Stimulated activated CD4-positive, alpha-beta T cell treated with anti-CD3 and anti-CD28 coated beads, Interleukin-4, amount 100 ng/mL, for 24 hours (primary cell): ENCODE measurements around the gene ILDR1.

Experiments
- DNase-seq: peaks from one replicate; pipeline ENCODE4 v3.0.0-alpha.2; 2020

ILDR1 gene

GRCh38 chr3:121992601-121993560 lies 29.2 kb downstream of the ILDR1 start:
- DNase-seq, result no peak

- DNase-seq, result no peak
These were observed 32.1 kb downstream of the ILDR1 start for GRCh38 chr3:121989943-121990342.

DNA sequence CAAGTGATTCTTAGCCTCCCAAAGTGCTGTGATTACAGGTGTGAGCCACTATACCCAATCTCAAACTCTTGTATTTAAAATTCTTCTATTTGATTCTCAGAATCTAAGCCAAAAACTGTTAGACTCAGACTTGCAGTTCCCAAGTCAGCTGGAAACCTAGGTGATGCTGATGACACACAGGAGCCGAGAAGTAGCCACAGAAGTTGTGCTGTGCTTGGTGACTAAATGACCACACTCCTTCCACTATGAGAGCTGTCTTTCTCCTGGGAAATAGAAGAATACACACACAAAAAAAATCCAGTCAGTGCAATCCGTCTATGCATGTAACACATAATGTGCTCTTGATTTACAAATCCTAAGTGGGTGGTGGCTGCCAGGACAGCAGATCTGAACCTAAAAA lies 33.9 kb downstream of the ILDR1 start:
- no peak for DNase-seq

DNA sequence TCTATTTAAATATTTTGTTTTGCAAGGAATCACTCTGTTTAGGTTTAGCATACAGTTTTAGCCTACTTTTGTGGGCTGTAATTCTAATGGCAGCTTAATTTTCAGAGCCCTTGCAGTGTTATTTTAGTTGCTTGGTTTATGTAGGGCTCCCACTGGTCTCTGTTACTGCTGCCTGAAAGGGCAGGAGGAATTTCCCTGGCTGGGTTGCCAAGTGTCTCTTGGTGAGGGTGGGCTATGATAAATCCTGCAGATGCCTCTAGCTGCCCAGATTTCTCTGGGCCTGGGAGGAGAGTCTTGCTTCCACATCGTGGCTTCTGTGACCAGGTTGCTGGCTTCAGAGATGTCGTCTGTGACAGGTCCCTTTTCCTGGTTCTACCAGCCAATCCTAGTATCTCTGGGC lies 36.2 kb downstream of the ILDR1 start:
- DNase-seq, result no peak

- DNase-seq, result no peak
These were observed 40.6 kb downstream of the ILDR1 start for GRCh38 chr3:121981473-121981872.

- no peak for DNase-seq
These were observed 41.6 kb downstream of the ILDR1 start for GRCh38 chr3:121980450-121980796.

- DNase-seq, result no peak
These were observed 42.2 kb downstream of the ILDR1 start for GRCh38 chr3:121979734-121980449.

- DNase-seq, result no peak
These were observed 42.8 kb downstream of the ILDR1 start for GRCh38 chr3:121979246-121979645.

GRCh38 chr3:121976727-121977126 lies 45.3 kb downstream of the ILDR1 start:
- DNase-seq, result no peak

GRCh38 chr3:121975702-121976302 lies 46.2 kb downstream of the ILDR1 start:
- no peak for DNase-seq

DNA sequence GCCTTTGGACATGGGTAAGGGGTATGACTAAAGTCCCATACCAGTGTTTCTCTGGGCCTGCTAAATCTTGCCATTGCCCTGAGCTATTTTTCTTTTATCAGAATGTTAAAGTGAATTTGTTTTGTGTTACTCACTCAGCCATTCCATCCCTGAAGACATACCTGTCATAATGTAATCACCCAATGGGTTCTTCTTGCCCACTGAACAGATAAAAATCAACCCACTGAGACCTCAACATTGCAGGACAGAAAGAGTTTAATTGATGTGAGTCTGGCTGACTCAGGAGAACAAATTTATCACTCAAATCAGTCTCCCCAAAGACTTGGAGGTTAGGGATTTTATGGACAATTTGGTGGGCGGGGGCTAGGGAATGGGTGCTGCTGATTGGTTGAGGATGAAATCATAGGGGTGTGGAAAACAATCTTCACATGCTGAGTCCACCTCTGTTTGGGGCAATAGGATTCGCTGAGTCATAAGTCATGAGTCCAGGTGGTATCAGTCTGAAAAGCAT lies 47.4 kb downstream of the ILDR1 start:
- DNase-seq, result no peak

DNA sequence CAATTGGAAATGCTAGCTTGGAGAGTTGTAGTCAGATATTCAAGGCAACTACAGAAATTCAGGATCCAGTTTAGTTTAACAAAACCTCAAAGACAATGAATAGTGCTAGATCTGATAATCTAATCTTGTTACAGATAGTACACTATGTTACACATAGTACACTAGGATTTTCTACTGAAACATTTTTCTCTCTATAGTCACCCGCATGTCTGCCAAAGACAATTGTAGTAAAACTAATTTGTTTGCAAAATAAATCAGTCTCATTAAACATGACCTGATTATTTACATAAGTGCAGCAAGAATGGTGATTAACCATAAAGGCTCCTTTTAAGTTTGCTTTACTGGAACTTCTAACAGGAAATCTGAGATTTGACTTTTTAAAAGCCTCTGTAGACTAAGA lies 52.0 kb downstream of the ILDR1 start:
- DNase-seq, result no peak

DNA sequence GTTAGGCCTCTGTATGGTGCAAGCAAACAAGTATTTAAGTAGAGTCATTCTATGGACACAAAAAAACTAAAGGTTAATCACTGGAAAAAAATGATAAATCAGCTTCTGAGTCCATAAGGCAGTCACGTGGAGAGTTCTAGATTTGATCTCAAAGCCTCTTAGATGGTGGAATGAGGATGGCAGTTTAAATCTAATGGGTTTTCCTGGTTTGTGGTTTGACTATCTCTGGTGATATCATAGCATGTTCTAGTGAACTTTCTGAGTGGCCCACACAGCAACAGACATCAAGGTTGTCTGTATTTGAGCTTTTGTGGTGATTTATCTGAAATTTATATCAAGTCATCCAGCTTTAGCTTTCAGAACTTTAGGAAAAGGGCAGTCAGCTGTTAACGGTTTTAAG lies 52.4 kb downstream of the ILDR1 start:
- no peak for DNase-seq

GRCh38 chr3:121963608-121964007 lies 58.4 kb downstream of the ILDR1 start:
- DNase-seq, result no peak

DNA sequence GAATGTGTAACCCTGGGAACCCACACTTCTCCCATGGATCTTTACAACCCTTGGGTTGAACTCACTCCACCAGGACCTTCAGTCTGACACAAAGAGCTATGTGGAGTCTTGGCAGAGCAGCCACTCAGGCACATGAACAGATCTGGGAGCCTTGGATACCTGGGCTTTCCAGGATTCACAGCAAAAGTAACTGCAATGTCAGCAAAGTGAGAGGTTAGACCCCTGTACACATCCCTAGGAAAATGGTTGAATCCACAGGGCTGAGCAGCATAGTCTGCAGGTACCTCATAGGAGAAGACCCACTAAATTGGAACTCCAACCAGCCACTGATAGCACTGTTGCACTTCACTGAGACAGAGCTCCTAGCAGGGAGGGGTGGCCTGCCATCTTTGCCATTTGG lies 59.6 kb downstream of the ILDR1 start:
- no peak for DNase-seq

DNA sequence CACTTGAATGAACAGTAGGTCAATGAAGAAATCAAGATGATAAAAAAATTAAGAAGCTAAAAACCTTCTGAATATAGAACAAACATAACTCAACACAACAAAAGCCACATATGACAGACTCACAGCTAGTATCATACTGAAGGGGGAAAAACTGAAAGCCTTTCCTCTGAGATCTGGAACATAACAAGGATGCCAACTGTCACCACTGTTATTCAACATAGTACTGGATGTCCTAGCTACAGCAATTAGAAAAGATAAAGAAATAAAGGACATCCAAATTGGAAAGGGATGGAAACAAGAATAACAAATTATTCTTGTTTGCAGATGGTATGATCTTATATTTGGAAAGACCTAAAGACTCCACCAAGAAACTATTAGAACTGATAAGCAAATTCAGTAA lies 60.8 kb downstream of the ILDR1 start:
- DNase-seq, result no peak

GRCh38 chr3:121958801-121959200 lies 63.2 kb downstream of the ILDR1 start:
- no peak for DNase-seq

DNA sequence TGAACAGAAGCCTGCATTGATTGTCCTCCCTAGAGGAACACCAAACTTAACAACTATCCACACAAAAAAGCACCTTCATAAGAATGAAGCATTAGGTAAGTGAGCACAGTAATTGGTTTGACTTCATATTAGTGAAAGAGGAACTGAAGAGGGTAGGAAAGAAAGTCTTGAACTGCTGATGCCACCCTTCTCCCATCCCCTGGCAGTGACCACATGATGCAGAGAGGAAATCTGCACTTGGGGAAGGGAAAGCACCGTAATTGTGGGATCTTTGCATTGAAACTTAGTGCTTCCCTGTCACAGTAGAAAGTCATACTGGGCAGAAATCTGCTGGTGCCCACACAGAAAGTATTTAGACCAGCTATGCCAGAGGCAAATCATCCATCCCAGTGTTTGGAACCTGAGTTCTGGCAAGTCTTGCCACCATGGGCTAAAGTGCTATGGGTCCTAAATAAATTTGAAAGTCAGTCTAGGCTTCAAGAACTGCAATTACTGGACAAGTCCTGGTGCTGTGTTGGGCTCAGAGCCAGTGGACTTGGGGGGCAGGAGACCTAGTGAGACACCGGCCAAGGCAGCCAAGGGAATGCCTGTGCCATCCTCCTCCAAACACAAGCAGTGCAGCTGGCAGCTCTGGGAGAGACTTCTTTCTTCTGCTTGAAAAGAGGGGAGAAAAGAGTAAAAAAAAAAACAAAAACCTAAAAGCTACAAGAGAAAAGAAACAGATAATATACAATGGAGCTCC lies 64.2 kb downstream of the ILDR1 start:
- no peak for DNase-seq

GRCh38 chr3:121956363-121956762 lies 65.7 kb downstream of the ILDR1 start:
- DNase-seq, result no peak

- no peak for DNase-seq
These were observed 70.6 kb downstream of the ILDR1 start for GRCh38 chr3:121951291-121951919.

- DNase-seq, result no peak
These were observed 73.4 kb downstream of the ILDR1 start for GRCh38 chr3:121948641-121949040.

- no peak for DNase-seq
These were observed 78.6 kb downstream of the ILDR1 start for GRCh38 chr3:121943431-121943830.
